D721Med (cell line): Measurements from ENCODE around the gene ANKRD27.

Experiments
- DNase-seq: peaks from one replicate; pipeline ENCODE4 v3.0.0; 2011; ENCODE audit warnings: low spot score; ENCODE audit not compliant: insufficient read length
- FAIRE-seq: peaks from 2 replicates; lab custom pipeline; 2011; peaks lifted over from hg19 to GRCh38; lab: Jason Lieb, UNC
- TF ChIP-seq, protein P1 (sequence below): IDR thresholded peaks from 2 replicates; pipeline ENCODE4 v1.5.1; 2012; ENCODE audit warnings: mild to moderate bottlenecking, control low read depth; ENCODE audit not compliant: insufficient read depth; ENCODE audit errors: missing control alignments

Gene ANKRD27

DNA sequence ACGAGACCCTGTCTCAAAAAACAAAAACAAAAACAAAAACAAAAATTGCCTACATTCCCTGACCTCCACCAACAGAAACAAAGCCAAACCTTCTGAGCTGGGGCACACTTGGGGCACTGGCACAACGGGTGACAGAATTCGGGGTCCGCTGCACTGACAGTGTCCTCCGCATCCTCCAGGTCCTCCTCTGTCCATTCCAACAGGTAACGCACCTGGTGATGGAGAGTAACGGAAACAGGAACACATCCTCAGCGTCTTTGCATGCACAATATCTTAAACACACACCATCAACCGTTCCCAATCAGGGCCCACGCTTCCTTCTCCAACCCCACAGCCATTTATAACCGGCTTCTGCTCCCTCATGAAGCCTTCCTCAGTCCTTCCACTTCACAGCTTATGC is 59.4 kb downstream of the ANKRD27 start:
- TF ChIP-seq, protein P1, sequence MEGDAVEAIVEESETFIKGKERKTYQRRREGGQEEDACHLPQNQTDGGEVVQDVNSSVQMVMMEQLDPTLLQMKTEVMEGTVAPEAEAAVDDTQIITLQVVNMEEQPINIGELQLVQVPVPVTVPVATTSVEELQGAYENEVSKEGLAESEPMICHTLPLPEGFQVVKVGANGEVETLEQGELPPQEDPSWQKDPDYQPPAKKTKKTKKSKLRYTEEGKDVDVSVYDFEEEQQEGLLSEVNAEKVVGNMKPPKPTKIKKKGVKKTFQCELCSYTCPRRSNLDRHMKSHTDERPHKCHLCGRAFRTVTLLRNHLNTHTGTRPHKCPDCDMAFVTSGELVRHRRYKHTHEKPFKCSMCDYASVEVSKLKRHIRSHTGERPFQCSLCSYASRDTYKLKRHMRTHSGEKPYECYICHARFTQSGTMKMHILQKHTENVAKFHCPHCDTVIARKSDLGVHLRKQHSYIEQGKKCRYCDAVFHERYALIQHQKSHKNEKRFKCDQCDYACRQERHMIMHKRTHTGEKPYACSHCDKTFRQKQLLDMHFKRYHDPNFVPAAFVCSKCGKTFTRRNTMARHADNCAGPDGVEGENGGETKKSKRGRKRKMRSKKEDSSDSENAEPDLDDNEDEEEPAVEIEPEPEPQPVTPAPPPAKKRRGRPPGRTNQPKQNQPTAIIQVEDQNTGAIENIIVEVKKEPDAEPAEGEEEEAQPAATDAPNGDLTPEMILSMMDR: no peak
- FAIRE-seq (no peak), DNase-seq (no peak)

DNA sequence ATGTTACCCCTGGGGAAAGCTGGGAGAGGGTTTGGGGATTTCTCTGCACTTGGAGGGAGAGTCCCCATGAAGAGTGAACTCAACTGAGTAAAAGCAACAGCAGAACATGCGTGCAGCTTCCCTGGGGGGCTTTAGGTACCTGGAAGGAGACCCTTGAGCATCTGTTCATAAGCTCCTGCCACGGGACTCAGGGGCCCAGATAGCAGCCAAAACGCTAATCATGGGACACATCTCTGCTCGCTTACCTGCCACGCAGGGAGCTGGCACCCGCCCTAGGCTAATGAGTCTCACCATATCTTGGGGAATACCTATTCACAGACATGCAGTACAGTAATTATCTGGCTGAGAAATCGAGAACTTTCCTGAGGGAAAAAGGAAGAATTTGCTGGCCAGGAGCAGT is 60.1 kb downstream of the ANKRD27 start:
- FAIRE-seq: no peak

DNA sequence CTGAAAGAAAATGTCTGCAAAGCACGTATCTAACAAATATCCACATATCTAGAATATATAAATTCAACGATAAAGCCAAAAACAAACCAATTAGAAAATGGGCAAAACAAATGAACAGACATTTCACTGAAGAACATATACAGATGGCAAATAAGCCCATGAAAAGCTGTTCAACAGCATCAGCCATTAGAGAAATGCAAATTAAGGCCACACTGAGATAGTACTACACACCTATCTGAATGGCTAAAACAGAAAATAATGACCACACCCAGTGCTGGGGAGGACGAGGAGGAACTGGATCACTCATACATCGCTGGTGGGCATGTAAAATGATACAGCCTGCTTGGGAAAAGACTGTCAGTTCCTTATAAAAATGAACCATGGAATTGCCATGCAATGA is 62.0 kb downstream of the ANKRD27 start:
- FAIRE-seq (no peak), DNase-seq (no peak)
- TF ChIP-seq, protein P1: no peak

More for the DNA sequence above, 60.1 kb downstream of the ANKRD27 start:
- TF ChIP-seq, protein P1: no peak
- DNase-seq: no peak

- DNase-seq (no peak), FAIRE-seq (no peak)
- TF ChIP-seq, protein P1: no peak
Observed at GRCh38 chr19:32611161-32611560, 63.8 kb downstream of the ANKRD27 start.

DNA sequence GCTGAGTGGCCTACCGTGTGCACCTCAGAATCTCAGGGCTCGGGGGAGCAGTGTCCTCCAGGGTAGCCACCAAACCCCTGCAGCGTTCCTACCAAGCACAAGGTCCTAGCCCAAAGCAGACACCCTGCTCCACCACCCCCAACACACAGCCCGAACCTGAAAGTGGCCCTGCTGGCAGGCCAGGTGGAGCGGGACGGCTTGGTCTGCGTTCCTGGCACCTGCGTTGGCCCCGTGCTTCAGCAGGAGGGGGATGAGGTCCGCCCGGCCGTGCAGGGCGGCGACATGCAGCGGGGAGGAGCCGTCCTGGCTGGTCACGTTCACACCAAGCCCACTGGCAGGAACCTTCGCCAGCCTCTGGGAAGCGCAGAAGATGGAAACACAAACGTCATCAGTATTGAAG is 67.5 kb downstream of the ANKRD27 start:
- FAIRE-seq (no peak), DNase-seq (no peak)
- TF ChIP-seq, protein P1: no peak

- TF ChIP-seq, protein P1: no peak
- FAIRE-seq (no peak), DNase-seq (no peak)
Observed at GRCh38 chr19:32606289-32606688, 68.7 kb downstream of the ANKRD27 start.

DNA sequence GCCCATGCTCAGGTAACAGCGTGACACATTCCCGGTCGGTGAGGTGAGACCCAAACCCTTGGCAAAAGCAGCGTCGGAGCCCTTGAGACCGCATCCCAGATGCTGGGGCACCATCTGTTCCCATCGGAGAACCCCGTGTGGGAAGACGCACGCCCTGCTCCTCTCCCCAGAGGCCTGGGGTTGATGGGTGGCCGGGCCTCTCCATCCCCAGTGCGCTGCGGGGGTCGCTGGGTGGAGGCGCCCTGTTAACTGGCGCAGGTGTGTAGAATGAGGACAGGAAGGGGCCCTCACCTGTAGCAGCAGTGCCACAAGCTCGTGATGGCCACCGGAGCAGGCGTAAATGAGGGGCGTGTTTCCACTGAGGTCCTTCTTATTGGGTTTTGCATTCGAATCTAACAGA is 69.4 kb downstream of the ANKRD27 start:
- TF ChIP-seq, protein P1: no peak
- FAIRE-seq: no peak
- no peak for DNase-seq
